ENCODE measurements around the gene MYH11. TPM values are rescaled to one million over a fixed set of nuclear protein-coding genes. Genes with fewer than 3 reads are reported as not detected.

MYH11 gene
- total RNA-seq, 1 experiment from 2014 or later: not detected

DNA sequence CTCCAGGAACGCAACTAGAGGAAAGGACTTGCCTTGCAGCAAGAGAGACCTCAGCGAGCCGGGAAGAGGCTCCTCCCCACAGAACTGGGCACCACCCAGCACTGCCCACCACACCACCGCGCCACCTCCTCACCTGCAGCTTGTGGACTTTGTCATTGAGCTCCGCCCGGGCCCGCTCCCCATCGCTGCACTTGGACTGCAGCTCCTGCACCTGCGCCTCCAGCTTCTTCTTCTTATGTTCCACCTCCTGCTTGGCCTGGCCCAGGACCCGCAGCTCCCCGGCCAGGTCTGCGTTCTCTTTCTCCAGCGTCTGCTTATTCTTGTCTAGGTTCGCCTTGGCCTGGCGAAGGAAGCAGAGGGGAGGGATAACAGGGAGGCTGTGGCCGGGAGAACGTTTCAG is 130.1 kb downstream of the MYH11 start:
- no peak overlapping the region for H3K27ac Mint-ChIP-seq (ENCODE audit: low read depth, unreplicated experiment)
- no TSS peak for BruUV-seq (replicated peaks)
- no peaks in the 10 kb centered on the region for H3K27me3 Mint-ChIP-seq (ENCODE audit: insufficient read depth, unreplicated experiment)
- TF ChIP-seq, protein P1, sequence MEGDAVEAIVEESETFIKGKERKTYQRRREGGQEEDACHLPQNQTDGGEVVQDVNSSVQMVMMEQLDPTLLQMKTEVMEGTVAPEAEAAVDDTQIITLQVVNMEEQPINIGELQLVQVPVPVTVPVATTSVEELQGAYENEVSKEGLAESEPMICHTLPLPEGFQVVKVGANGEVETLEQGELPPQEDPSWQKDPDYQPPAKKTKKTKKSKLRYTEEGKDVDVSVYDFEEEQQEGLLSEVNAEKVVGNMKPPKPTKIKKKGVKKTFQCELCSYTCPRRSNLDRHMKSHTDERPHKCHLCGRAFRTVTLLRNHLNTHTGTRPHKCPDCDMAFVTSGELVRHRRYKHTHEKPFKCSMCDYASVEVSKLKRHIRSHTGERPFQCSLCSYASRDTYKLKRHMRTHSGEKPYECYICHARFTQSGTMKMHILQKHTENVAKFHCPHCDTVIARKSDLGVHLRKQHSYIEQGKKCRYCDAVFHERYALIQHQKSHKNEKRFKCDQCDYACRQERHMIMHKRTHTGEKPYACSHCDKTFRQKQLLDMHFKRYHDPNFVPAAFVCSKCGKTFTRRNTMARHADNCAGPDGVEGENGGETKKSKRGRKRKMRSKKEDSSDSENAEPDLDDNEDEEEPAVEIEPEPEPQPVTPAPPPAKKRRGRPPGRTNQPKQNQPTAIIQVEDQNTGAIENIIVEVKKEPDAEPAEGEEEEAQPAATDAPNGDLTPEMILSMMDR (IDR thresholded peaks at IDR 0.05; ENCODE audit: unreplicated experiment): no peak
- DNase-seq (ENCODE audit: unreplicated experiment): no peak
- ChIA-PET CTCF (interaction anchor here (0.8 kb wide), 1 partner anchor 85 kb away, joined by 3 read pairs; no protein-coding TSS in a partner anchor), POLR2A (interaction anchor here (0.8 to 0.9 kb wide), 2 partner anchors 10 to 199 kb away, joined by 3 to 4 read pairs; no protein-coding TSS in a partner anchor)
- intact Hi-C loops (cut with micrococcal nuclease): no loop called here
- H3K4me1 Mint-ChIP-seq (ENCODE audit: insufficient read depth, unreplicated experiment): no peaks in the 10 kb centered on the region
- no peak overlapping the region for H3K4me3 Mint-ChIP-seq (ENCODE audit: unreplicated experiment)
- H3K36me3 Mint-ChIP-seq (ENCODE audit: insufficient read depth, unreplicated experiment): peaks cover 4% of the 10 kb centered on the region
- no peaks in the 10 kb centered on the region for H3K9me3 Mint-ChIP-seq (ENCODE audit: unreplicated experiment)

DNA sequence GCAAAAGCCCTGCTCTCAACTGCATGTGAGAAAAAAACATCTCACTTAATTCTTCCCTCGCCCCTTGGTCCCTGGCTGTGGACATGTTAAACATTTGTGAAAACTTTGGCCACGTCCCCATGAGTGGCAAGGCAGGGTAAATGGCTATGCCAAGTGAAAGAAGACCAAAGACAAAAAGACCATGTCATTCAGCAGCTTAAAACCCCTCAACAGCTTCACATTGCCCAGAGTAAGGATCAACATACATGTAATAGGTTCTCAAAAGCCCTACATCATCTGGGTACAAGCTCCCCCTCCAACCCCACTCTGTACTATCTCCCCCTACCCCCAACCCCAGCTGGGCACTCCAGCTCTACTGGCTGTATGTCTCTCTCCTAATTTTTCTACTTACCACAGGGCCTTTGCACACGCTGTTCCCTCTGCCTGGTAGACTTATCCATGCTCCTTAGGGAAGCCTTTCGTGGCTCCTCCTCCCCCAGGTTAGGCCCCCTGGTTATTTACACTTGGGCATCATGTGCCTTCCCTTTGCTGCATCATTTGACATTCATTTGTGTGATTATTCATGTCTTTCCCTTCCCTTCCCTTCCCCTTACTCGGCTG is 131.1 kb downstream of the MYH11 start:
- ChIA-PET CTCF (no interaction called here), POLR2A (interaction anchor here (0.8 to 0.9 kb wide), 2 partner anchors 11 to 198 kb away, joined by 3 to 4 read pairs; no protein-coding TSS in a partner anchor)
- Mint-ChIP-seq H3K9me3 (ENCODE audit: unreplicated experiment) (no peaks in the 10 kb centered on the region), H3K4me1 (ENCODE audit: insufficient read depth, unreplicated experiment) (no peaks in the 10 kb centered on the region), H3K27me3 (ENCODE audit: insufficient read depth, unreplicated experiment) (no peaks in the 10 kb centered on the region), H3K36me3 (ENCODE audit: insufficient read depth, unreplicated experiment) (peaks cover 4% of the 10 kb centered on the region), H3K27ac (ENCODE audit: low read depth, unreplicated experiment) (no peak overlapping the region), H3K4me3 (ENCODE audit: unreplicated experiment) (no peak overlapping the region)
- no peak for DNase-seq (ENCODE audit: unreplicated experiment)
- BruUV-seq (replicated peaks): no TSS peak
- TF ChIP-seq, protein P1 (IDR thresholded peaks at IDR 0.05; ENCODE audit: unreplicated experiment): no peak
- intact Hi-C loops (cut with micrococcal nuclease): no loop called here

DNA sequence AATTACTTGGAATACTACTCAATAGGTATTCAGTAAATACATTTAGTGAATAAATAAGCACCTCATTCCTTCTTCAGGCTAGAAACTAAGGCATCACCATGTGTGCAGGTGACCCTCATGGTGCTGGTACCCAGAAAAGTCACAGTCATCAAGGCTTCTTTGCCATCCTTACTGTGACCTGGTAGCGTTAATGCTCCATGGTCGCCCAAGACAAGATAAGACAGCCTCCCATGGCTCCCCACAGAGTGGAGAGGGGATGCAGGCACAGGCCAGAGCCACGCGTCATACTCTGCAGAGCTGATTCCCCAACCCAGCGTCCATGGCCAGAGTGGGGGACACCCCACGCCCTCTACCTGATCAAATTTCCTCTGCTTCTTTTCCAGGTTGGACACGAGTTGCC is 133.0 kb downstream of the MYH11 start:
- BruUV-seq (replicated peaks): no TSS peak
- POLR2A ChIA-PET: no interaction called here
- no peak for DNase-seq (ENCODE audit: unreplicated experiment)
- Mint-ChIP-seq H3K36me3 (ENCODE audit: insufficient read depth, unreplicated experiment) (peaks cover 4% of the 10 kb centered on the region), H3K27ac (ENCODE audit: low read depth, unreplicated experiment) (no peak overlapping the region), H3K4me1 (ENCODE audit: insufficient read depth, unreplicated experiment) (no peaks in the 10 kb centered on the region), H3K9me3 (ENCODE audit: unreplicated experiment) (no peaks in the 10 kb centered on the region), H3K4me3 (ENCODE audit: unreplicated experiment) (no peak overlapping the region), H3K27me3 (ENCODE audit: insufficient read depth, unreplicated experiment) (no peaks in the 10 kb centered on the region)
- TF ChIP-seq, protein P1 (IDR thresholded peaks at IDR 0.05; ENCODE audit: unreplicated experiment): no peak
- CTCF ChIA-PET: interaction anchor here (1.0 kb wide), 1 partner anchor 11 kb away, joined by 7 read pairs; no protein-coding TSS in a partner anchor
- intact Hi-C loops (cut with micrococcal nuclease): no loop called here

DNA sequence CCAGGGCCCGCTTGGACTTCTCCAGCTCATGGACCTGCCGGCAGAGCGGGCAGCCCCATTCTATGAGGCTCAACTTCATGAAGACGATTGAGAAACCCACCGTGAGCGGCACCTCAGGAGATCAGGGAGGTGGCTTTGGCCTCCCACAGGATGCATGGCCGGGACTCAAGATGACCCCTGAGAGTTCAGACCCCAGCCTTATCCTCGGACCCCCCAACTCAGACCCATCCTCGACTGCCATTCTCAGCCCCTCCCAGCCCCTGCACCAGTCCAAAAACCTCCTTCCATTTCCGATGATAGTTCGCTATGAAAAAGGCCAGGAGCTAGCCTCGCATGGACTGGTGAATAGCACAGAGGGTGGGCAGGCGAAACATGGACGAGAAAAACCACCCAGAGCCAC is 135.8 kb downstream of the MYH11 start:
- Mint-ChIP-seq H3K4me3 (ENCODE audit: unreplicated experiment) (no peak overlapping the region), H3K27ac (ENCODE audit: low read depth, unreplicated experiment) (no peak overlapping the region), H3K4me1 (ENCODE audit: insufficient read depth, unreplicated experiment) (no peaks in the 10 kb centered on the region), H3K9me3 (ENCODE audit: unreplicated experiment) (no peaks in the 10 kb centered on the region), H3K36me3 (ENCODE audit: insufficient read depth, unreplicated experiment) (peaks cover 5% of the 10 kb centered on the region), H3K27me3 (ENCODE audit: insufficient read depth, unreplicated experiment) (no peaks in the 10 kb centered on the region)
- CTCF ChIA-PET: interaction anchor here (0.7 to 2.3 kb wide), 2 partner anchors 16 to 1515 kb away, joined by 4 to 10 read pairs; no protein-coding TSS in a partner anchor
- TF ChIP-seq, protein P1 (IDR thresholded peaks at IDR 0.05; ENCODE audit: unreplicated experiment): no peak
- BruUV-seq (replicated peaks): no TSS peak
- DNase-seq (ENCODE audit: unreplicated experiment): no peak
- POLR2A ChIA-PET: no interaction called here
- intact Hi-C loops (cut with micrococcal nuclease): no loop called here
